Cerebellar cortex (tissue), 1 donor: ENCODE data around the gene CDAN1.

Experiments
- DNase-seq: peaks from one replicate; pipeline ENCODE4 v3.0.0-alpha.2; 2015; ENCODE audit warnings: low spot score

Gene CDAN1

DNA sequence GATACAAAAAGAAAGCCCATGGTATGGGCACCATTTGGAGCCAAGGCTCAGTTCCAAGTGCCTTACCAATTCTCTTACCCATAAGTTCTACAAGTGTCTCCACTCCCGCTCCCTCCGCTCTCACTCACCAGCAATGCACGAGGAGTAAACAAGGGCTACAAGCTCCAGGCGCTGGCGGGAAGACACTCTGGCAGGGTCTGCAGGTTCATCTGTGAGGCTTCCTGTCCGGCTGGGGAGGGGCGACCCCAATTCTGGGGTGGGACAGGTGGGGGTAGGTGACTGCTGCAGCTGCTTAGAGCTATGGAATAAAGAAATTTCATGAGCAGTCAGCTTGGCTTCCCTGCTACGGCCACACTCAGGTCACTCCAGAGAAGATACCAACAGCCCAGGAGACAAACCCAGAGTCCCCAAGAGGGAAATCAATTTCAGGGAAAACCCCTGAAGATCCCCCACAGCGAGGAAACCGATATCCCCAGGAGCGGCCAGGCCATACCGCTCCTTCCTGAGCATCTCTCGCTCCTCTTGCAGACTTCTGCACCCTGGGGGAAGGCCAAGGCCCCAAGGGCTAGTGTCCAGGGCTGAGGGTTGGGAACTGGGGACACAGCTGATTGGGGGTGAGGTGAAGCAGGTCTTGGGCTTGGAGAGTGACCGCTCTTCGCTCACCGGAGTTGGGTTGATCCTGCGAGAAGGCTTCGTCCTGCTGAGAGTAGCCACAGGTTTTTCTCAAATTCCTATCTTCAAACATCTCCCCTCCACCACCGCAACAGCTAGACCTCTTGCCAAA lies 1.4 kb downstream of the CDAN1 start:
- DNase-seq: no peak

DNA sequence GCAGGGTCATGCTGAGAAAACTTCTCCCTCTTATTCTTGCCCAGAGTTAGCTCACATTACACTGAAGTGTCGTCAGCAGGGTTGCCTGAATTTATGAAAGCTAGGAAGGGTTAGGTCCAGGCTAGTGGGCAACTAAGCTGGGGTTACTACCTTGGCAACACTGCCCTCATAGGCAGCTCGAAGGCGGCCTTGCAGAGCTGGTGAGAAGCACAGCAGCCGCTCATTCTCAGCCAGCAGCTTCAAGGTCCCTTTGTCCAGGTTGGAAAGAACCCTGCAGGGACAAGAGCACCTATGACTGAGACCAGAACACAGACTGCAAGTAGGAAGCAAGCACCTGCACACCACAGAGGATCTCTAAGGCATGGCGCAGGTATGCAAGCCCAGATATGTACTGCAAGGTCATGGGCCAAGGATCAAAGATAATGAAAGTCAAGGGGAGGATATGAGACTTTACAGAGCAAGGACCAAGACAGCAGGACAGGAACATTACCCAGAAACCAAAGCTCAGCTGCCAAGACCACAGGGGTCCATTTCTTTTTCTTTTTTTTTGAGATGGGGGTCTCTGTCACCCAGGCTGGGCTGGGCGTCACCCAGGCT lies 2.8 kb downstream of the CDAN1 start:
- no peak for DNase-seq

DNA sequence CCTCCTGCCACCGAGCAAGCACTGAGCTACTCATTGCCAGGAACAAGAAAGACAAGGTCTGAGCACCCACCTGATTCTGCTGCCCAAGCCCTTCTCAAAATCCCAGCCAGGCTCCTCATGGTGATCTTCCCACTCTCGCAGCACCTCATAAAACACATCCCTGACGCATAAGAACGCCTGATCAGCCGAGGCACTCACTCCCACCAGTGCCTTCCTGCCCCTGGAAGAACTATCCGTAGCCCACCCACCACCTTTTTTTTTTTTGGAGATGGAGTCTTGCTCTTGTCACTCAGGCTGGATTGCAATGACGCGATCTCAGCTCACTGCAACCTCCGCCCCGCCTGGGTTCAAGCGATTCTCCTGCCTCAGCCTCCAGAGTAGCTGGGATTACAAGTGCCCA lies 3.9 kb downstream of the CDAN1 start:
- no peak for DNase-seq

DNA sequence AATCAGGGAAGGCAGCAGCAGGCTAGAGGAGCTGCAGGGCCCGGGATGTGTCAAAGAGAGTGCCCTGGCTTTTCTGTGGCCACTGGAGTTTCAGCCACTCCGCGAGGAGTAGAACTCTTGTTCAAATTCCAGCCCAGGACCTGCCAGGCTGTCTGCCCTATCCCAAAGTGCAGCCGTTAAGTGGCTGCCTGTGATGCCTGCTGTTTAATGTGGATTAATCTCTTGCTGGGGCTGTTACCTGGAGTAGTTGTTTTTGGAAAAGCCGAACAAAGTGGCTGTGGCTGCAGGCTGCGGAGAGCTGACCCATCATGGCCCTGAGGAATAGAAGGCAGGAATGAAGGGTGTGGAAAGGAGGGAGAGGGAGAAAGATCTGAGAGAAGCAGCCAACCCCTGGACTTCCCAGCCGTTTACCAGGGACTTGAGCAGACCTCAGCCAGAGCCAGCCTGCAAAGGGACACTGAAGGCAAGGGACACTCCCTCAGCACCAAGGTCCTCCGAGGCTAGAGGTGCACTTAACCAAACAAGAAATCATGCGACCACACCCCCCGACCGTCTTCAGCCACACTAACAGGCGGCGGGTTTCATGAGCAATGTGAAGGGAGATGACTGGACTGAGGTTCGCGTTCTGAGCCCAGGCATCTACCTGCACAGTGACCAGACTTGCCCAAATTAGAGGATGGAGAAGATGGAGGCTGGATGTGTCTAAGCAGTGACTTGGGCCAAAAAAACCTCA lies 4.7 kb downstream of the CDAN1 start:
- no peak for DNase-seq

DNA sequence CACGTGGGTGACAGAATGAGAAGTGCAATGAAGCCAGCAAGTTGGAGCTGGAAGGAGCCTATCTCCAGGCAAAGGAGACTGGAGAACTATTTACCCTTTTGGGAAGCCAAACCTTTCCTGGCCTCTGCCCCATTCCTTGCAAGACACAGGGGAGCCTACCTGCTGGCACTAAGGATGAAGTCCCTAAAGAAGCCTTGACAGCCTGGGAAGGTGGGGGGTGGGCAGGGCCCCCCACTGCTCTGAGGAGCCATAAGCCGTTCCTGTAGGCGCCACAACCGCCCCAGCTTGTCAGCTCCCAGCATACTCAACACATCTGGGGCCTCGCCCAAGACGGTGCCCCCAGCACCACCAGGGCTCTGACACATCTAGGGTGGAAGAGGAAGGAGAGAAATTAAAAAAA lies 5.5 kb downstream of the CDAN1 start:
- DNase-seq: no peak

DNA sequence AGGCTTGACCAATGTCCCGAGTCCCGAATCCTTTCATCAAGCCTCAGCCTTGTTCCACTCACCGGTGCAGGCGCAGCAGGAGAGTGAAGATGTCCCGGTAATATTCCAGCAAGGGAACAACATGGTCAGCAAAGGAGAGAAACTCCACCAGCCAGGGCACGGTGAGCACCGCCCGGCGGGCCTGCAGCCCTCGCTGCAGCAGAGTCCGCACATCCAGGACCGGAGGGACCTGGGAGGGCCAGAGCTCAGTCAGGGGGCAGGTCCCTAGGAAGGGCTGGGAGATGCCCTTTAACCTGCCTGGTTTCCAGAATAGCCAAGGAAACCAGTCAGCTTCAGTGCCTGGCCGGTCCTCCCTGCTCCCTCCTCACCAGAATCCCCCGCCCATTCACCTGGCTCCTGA lies 6.4 kb downstream of the CDAN1 start:
- no peak for DNase-seq

DNA sequence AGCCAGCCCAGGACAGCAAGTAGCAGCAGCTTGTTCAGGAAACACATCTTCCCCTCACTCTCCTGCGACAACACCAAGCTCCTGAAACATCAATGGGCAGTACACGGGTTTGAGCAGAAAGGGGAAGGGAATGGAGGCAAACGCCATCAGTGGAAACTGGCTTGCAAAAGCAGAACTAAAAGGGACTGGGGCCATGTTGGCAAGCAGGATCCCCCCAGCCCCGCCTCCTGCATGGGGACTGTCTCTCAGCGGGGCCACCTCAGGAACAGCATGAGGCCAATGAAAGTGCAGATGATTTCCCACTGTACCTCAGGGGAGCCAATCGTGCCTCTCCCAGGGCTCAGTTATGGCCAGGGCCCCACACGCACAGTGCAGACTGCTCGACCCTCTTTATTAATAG lies 6.8 kb downstream of the CDAN1 start:
- no peak for DNase-seq

DNA sequence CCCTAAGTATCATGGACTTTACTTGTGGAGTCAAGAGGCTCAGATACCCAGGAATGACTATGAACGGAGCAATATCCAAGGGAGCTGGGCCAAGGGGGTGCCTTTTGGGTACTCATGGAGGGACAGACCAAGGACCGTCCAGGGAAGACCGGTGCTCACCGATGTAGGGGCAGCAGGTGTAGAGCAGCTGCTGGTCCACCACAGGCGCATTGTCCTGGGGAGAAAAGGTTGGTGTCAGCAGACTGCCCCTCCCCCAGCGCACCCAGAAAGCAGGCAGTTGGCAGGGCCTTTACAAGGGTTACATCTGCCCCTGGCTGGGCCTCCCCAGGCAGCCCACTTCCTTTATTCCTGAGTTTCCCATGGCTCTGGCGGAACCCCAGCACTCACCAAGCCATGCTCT lies 7.5 kb downstream of the CDAN1 start:
- no peak for DNase-seq

DNA sequence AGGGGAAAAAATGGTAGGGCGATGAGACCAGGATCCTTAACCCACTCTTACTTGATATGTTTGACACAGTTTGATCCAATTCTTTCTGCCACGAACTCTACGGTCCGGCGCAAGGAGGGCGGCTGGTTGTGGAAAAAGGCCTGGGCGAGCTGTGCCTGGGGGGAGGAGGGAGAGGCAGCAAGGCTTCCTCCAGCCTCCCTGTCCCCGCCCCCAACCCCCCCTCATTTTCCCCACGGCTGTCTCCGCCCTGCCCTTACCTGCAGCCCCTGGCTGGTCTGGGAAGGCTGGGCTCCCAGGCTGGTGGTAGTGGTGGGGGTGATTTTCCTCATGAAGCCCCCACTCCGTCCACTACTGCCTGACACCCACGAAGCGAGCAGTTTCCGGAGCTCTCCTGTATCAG lies 8.0 kb downstream of the CDAN1 start:
- DNase-seq: no peak

DNA sequence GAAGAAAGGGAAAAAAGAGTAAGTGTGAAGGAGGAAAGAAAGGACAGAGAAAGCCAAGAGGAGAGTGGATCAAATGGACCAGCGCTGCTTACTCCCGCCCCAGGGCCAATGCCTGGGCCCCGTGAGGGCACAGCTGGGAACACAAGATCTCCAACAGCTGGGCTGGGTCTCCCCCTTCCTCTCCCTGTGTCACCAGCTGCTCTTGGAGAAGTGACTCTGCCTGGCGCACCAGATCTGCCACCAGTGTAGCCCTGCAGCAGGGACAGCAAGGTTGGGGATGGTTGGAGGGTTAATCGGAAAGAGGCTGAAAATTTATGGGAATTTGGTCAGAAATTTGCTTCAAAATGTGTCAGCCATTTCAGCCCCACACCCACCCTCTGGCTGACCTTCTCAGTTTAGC lies 8.4 kb downstream of the CDAN1 start:
- no peak for DNase-seq

DNA sequence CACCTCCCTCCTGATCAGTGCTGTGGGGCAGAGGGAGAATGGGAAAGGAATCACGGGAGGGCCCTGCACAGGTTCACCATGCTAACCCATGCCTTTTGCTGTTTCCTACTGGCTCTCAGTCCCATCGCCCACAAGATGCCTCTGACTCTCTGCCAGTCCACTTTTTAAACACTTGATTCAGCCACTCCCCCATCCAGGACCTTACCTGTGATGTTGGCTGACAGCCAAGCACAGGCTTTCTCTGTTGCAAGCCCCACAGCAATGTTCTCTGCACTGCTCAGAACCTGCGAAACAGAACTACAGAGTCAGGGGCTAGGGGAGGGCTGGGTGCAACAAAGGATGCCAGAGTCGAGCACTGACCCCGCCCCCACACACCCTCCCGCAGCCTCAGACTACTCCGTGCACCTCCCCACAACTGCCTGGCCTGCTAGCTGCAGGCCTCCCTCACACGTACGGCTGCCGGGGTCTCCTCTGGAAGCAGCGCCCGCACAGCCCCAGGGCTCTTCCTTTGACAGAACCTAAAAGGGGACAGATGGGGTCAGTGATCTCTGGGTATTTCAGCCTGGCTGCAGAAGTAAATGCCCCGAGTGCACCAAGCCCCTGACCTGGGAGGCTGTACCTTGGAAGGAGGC lies 9.1 kb downstream of the CDAN1 start:
- no peak for DNase-seq

DNA sequence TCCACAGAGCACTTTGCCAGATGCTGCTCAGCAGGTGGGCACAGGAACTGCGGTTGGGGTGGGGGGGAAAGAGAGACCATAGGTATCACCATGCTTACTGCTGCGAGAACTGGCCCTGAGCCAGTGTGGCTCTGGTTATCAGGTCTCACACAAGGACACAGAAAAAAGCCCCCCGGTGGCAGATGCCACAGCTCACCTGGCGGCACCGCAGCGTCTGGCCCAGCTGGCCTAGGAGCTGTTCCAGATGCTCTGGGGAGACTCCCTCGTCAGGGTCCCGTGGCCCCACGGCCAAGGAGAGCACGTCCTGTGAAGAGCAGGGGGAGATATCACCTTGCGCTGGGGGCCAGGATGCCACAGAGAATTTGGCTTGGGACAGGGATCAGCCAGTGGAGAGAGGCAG lies 10.8 kb downstream of the CDAN1 start:
- no peak for DNase-seq

DNA sequence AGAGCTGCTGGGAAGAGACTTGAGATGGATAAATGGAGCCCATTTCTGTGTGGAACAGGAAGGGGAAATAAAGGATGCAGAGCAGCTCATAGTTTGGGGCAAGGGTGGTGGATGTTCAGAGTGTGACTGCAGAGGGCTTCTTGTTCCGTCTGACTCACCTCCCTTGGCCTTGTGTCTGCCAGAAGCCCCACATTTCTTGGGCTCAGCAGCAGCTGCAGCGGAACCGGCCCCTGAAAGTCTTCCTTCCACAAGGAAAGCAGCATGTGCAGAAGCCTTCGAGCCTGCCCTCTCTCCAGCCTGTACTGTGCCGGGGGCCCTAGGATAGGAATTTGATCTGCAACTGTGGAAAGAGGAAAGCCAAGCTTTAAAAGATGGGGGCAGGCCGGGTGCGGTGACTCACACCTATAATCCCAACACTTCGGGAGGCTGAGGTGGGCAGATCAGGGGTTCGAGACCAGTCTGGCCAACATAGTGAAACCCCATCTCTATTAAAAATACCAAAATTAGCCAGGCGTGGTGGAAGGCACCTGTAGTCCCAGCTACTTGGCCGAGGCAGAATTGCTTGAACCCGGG lies 11.5 kb downstream of the CDAN1 start:
- DNase-seq: no peak

DNA sequence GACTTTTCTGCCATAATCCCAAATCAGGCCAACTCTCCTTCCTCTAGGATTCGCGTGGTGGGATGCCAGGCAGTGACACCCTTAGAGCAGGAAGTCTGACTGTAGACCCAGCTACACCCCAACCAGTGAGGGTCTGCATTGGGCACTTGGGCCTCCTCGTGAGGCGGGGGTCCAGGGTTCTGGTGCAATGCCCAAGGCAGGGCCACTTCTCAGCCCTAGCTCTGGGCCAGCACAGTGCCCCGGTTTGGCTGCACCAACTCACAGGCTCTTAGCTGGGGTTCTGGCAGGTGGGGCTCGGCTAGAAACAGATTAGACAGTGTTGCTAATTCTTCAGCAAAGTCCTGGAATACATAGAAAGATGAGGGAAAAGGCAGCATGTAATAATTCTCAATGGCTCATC lies 12.7 kb downstream of the CDAN1 start:
- DNase-seq: no peak

DNA sequence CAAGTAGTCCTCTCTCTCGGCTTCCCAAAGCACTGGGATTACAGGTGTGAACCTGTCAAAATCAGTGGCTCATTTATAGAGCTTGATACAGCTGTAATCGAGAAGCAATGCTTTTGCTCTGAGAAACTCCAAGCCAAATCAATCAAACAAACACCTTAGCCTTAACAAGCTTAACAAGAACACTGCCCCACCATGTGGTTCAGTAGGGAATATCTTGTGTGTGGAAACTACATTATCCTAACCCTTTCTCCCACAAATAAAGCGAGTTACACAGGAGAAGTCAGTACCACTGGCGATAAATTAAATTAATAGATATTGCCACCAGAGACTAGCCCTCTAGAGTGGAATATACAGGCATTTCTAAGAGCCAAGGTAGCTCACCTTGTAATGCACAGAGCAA lies 13.9 kb downstream of the CDAN1 start:
- no peak for DNase-seq

DNA sequence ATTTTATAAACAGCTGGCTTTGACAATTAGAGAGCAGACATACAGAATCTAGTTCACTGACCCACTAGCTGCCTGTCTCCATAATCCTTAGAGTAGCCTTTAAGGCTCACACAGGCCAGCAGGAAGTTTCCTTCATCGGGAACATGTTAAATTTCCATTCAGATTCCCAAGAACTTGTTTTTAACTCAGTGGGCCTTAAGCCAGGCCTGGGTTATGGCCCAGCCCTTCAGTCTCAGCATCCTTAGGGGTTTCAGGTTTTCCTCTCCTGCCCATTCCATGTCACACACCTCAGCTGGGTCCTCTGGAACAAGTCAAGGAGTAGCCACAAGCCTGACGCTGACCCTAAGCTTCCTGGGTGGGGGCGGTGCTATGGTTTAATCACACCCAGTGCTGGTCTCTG lies 15.0 kb downstream of the CDAN1 start:
- no peak for DNase-seq

DNA sequence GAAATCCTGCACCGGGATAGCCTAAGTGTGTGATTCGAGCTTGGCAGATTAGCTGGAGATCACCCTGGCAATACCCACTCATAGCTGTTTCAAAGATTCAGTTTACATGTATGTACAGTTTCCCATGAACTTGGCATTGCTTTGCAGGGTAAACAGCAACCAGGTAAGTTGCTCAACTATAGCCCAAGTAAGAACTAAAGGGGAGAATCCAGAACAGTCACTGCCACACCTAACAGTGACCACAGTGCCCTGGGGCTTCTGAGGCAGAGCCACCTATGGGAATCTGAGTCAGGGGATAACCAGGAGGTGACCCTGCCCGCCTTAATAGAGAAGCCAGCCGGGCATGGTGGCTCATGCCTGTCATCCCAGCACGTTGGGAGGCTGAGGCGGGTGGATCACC lies 15.9 kb downstream of the CDAN1 start:
- DNase-seq: no peak

DNA sequence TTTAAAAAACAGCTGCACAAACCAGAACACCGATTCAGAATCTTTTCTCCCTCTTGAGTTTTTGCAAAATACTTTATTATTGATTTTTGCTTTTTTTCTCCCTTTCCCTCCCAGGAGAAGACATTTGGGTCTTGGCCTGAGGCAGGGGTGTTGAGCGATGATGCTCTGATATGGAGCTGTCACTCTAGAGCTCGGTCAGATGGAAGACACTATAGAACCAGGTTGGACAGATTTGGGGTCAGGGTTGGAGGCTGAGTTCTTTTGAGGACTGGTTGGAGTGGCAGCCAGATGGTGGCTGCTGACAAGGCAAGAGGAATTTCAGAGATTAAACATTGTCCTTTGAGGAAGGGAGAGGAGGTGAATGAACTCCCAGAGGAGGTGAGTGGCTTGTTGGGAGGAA lies 16.9 kb downstream of the CDAN1 start:
- no peak for DNase-seq

DNA sequence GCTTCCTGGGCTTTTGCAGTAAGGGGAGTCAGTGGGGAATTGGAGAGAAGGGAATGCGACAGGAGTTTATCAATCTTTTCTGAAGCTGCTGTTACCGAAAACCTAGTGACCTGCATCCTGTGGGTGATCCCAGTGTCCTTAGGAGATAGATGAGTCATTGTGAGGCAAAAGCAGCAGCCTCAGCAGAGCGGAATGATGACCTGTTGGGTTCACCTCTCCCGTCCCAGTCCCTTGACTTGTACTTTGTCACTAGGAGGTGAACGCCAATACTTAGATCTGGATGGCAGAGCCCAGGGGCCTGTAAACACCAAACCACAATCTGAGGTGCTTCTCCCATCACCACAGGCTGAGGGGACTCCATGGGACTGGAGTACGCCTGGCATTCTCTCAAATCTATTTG lies 17.9 kb downstream of the CDAN1 start:
- DNase-seq: no peak

DNA sequence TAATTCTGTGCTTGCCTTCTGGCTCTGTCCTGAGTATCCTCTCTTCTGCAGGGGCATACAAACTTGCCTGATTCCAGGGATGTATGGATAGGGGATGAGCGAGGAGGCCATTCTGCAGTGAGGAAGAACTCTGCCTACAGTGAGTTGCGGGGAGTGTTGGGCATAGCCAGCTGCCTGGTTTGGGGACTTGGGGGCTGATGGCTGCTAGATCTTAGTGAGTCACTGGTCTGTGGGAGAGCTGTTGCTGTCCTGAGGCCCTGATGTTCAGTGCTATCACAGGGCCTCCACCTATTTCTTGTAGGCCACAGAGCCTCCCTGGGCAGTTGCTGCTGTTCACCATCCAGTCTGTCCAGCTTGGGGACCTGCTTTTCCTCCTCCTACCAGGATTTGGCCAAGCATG lies 20.3 kb downstream of the CDAN1 start:
- DNase-seq: no peak

DNA sequence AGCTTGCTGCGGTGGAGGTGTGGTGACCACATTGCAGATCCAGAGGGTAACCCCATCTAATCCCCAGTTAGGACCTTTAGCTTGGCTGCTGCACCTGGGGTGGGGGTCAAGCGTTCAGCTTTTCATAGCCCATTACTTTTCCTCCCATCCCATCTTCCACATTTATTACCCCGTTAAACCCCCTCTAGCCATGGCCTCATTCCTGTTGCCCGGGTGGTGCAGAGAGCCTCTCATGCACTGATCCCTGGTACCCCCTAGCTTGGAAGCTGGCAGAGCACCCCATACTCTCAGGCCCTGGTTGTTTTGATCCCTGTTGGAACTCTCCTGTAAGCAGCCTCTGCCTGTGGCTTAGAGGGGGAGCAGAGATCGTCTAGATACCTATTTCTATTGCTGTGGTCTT lies 20.8 kb downstream of the CDAN1 start:
- no peak for DNase-seq

DNA sequence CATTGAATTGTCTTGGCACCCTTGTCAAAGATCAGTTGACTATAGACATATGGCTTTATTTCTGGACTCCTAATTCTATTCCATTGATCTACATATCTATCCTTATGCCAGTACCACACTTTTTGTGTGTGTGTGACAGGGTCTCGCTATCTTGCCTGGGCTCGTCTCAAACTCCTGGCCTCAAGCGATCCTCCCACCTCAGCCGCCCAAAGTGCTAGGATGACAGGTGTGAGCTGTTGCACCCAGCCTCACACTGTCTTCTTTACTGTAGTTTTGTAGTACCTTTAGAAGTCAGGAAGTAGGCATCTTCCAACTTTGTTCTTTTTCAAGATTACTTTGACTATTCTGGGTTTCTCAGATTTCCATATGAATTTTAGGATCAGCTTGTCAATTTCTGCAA lies 24.3 kb downstream of the CDAN1 start:
- DNase-seq: no peak

DNA sequence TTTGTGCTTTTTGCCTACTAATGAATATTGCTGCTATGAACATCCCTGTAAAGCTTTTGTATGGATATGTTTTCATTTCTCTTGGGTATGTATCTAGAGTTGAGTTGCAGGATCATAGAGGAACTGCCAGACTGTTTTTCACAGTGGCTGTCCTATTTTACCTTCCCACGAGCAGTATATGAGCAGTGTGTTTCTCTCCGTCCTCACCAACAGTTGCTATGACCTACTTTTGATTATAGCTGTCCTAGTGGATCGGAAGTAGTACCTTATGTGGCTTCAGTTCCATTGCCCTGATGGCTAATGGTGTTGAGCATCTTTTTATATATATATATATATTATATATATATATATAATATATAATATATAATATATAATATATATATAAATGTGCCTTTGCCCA lies 25.2 kb downstream of the CDAN1 start:
- peak; percentile 48 for DNase-seq
